C4-2B (cell line): ENCODE data around the gene TDP1.

Experiments used
- H3K27ac ChIP-seq: fragments of 450-650 bp; 2 replicates; pipeline ENCODE4 v1.5.1; 2017
- CTCF ChIP-seq: fragments of 450-650 bp; conservative IDR thresholded peaks from 2 replicates; pipeline ENCODE4 v1.5.1; 2017; ENCODE audit warnings: mild to moderate bottlenecking
- ZFX ChIP-seq: fragments of 450-650 bp; IDR thresholded peaks from 2 replicates; pipeline ENCODE4 v1.6.1; 2017

Gene TDP1

GRCh38 chr14:89957791-89958190 is 2.1 kb downstream of the TDP1 start:
- TF ChIP-seq CTCF (no peak), ZFX (no peak)

GRCh38 chr14:89958966-89959365 is 3.2 kb downstream of the TDP1 start:
- no peak overlapping the region for H3K27ac ChIP-seq
- TF ChIP-seq ZFX (no peak), CTCF (no peak)

More at GRCh38 chr14:89957791-89958190, 2.1 kb downstream of the TDP1 start:
- H3K27ac ChIP-seq: no peak overlapping the region

- H3K27ac ChIP-seq: no peak overlapping the region
- TF ChIP-seq CTCF (no peak), ZFX (no peak)
Observed at GRCh38 chr14:89959853-89960445, 4.2 kb downstream of the TDP1 start.

- TF ChIP-seq CTCF (no peak), ZFX (no peak)
- no peak overlapping the region for H3K27ac ChIP-seq
Observed at GRCh38 chr14:89960914-89961313, 5.2 kb downstream of the TDP1 start.

- TF ChIP-seq CTCF (no peak), ZFX (no peak)
- no peak overlapping the region for H3K27ac ChIP-seq
Observed at GRCh38 chr14:89963288-89963978, 7.7 kb downstream of the TDP1 start.

GRCh38 chr14:89965839-89966238 is 10.1 kb downstream of the TDP1 start:
- H3K27ac ChIP-seq: no peak overlapping the region
- TF ChIP-seq CTCF (no peak), ZFX (no peak)

- no peak overlapping the region for H3K27ac ChIP-seq
- no peak for TF ChIP-seq ZFX
- peak; percentile 92 for TF ChIP-seq CTCF
Observed at GRCh38 chr14:89973234-89973823, 17.6 kb downstream of the TDP1 start.
